ENCODE data around the gene PTPN14.
A peak's percentile ranks its signal among the peaks of the same experiment; 100 is the strongest.

PTPN14 gene

DNA sequence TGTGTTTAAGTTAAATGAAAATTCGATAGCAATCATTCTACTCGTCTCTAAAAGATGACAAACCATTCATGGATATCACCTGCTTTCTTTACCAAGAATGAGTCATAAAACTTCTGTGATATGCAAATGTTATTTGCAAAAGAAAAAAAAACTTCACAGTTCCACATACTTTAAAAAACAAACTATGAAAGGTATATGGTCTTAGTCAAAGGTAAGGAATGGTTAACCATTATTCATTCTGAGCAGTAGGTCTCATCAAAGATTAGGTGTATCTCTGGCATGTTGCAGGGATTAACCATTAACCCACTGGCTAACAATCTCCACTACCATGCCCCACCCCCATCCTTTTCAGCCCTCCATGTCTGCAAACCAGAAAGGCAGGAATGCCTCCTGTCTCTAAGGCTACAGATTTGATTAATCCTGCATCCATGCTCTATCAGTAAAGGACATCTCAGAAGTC, 44.4 kb downstream of the PTPN14 start:
- Histone ChIP-seq H2BK120ac (ENCODE audit: insufficient read depth, low read length, poor library complexity) (no peak overlapping the region), H4K12ac (ENCODE audit: low read depth, low read length) (no peak overlapping the region), H3K9me3 (ENCODE audit: insufficient read depth, low read depth, low read length) (no peaks in the 10 kb centered on the region), H2AK5ac (ENCODE audit: low read length) (no peak overlapping the region), H2BK12ac (ENCODE audit: low read length) (no peak overlapping the region), H3K36me3 (ENCODE audit: control insufficient read depth in 1 of 2, insufficient read depth in 2 of 2, low read length in 2 of 2) (no peaks in the 10 kb centered on the region), H3K4me1 (ENCODE audit: control insufficient read depth in 1 of 2, insufficient read depth in 2 of 2, low read length in 2 of 2) (peaks cover 0 to 5% of the 10 kb centered on the region in 2 experiments), H3K14ac (ENCODE audit: low read length) (no peak overlapping the region), H4K8ac (ENCODE audit: low read depth, low read length) (no peak overlapping the region), H2AFZ (ENCODE audit: insufficient read depth, low read length, poor library complexity) (no peak overlapping the region), H3K4me2 (ENCODE audit: low read length) (no peak overlapping the region), H3K18ac (ENCODE audit: low read length) (no peak overlapping the region), H3K79me1 (ENCODE audit: low read length) (no peaks in the 10 kb centered on the region), H3K23ac (ENCODE audit: low read length) (no peak overlapping the region), H3K27me3 (ENCODE audit: insufficient read depth, low read length) (no peaks in the 10 kb centered on the region), H2BK5ac (ENCODE audit: low read depth, low read length, poor library complexity) (no peak overlapping the region), H3K9ac (ENCODE audit: low read length) (no peak overlapping the region), H4K91ac (ENCODE audit: low read depth, low read length) (no peak overlapping the region), H3K4ac (ENCODE audit: low read depth, low read length) (no peak overlapping the region), H3K27ac (ENCODE audit: low read depth, low read length) (no peak overlapping the region), H3K4me3 (ENCODE audit: low read depth, low read length) (no peak overlapping the region), H3K79me2 (ENCODE audit: control insufficient read depth, insufficient read depth, low read length, poor library complexity) (peaks cover 7% of the 10 kb centered on the region)
- peak; percentile 8 to 79 for DNase-seq
- no CpG with 5 or more reads among the region's 2 CpGs for WGBS (ENCODE audit: extremely low coverage, insufficient coverage, insufficient read length)

DNA sequence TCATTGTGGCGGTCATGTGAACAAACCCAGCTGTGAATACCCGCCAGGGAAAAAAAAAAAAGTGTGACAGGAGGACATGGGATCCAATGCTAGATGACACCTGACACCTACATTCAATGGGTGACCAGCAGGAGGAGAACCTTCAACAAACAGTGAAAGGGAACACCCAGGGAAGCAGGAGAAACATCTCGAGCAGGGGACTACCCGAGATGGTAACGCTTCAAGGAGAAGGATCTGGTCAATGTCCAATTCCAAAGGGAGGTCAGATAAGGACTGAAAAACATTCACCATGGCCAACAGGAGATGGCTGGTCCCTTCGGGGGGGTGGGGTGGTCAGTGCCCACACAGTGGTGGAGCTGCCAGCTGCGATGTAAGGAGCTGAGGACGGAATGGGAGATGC, 46.3 kb downstream of the PTPN14 start:
- no peak overlapping the region for H2AK5ac ChIP-seq (ENCODE audit: low read length)
- no peaks in the 10 kb centered on the region for H3K79me1 ChIP-seq (ENCODE audit: low read length)
- H3K4me2 ChIP-seq (ENCODE audit: low read length): no peak overlapping the region
- H2BK5ac ChIP-seq (ENCODE audit: low read depth, low read length, poor library complexity): no peak overlapping the region
- no peak overlapping the region for H3K4me3 ChIP-seq (ENCODE audit: low read depth, low read length)
- no peaks in the 10 kb centered on the region for H3K27me3 ChIP-seq (ENCODE audit: insufficient read depth, low read length)
- no peaks in the 10 kb centered on the region for H3K36me3 ChIP-seq (ENCODE audit: control insufficient read depth in 1 of 2, insufficient read depth in 2 of 2, low read length in 2 of 2)
- no peak overlapping the region for H3K14ac ChIP-seq (ENCODE audit: low read length)
- H2BK12ac ChIP-seq (ENCODE audit: low read length): no peak overlapping the region
- no peak overlapping the region for H4K12ac ChIP-seq (ENCODE audit: low read depth, low read length)
- no peak overlapping the region for H2AFZ ChIP-seq (ENCODE audit: insufficient read depth, low read length, poor library complexity)
- no peak overlapping the region for H4K8ac ChIP-seq (ENCODE audit: low read depth, low read length)
- H4K91ac ChIP-seq (ENCODE audit: low read depth, low read length): no peak overlapping the region
- DNase-seq: peak in 1 of 2 donors; percentile 22
- no peak overlapping the region for H3K9ac ChIP-seq (ENCODE audit: low read length)
- no CpG with 5 or more reads among the region's 8 CpGs for WGBS (ENCODE audit: extremely low coverage, insufficient coverage, insufficient read length)
- H3K27ac ChIP-seq (ENCODE audit: low read depth, low read length): no peak overlapping the region
- no peak overlapping the region for H3K23ac ChIP-seq (ENCODE audit: low read length)
- peaks cover 0 to 8% of the 10 kb centered on the region in 2 experiments for H3K4me1 ChIP-seq (ENCODE audit: control insufficient read depth in 1 of 2, insufficient read depth in 2 of 2, low read length in 2 of 2)
- H3K9me3 ChIP-seq (ENCODE audit: insufficient read depth, low read depth, low read length): no peaks in the 10 kb centered on the region
- no peak overlapping the region for H2BK120ac ChIP-seq (ENCODE audit: insufficient read depth, low read length, poor library complexity)
- peak overlapping the region; percentile 3 for H3K4ac ChIP-seq (ENCODE audit: low read depth, low read length)
- H3K18ac ChIP-seq (ENCODE audit: low read length): no peak overlapping the region
- peaks cover 4% of the 10 kb centered on the region for H3K79me2 ChIP-seq (ENCODE audit: control insufficient read depth, insufficient read depth, low read length, poor library complexity)

DNA sequence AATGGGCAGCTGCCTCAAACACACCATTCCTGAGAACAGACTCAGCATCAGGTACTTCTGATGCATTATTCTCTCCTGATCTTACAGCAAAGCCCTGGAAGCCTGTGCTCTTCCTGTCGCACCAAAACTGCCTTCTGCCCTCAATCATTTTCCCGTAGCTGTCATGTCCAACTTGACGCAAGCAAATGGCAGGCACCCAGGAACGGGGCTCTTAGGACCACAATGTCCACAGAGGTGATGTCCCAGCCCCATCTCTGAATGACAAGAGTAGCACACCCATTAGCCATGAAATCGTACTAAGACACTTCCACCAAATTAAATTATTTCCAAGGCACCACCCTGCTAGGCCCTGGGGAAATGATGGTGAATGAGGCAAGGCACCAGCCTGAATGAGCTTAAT, 47.1 kb downstream of the PTPN14 start:
- H3K79me1 ChIP-seq (ENCODE audit: low read length): peaks cover 2% of the 10 kb centered on the region
- H3K79me2 ChIP-seq (ENCODE audit: control insufficient read depth, insufficient read depth, low read length, poor library complexity): peaks cover 4% of the 10 kb centered on the region
- H2BK5ac ChIP-seq (ENCODE audit: low read depth, low read length, poor library complexity): no peak overlapping the region
- no peak overlapping the region for H4K12ac ChIP-seq (ENCODE audit: low read depth, low read length)
- no peak overlapping the region for H3K4me3 ChIP-seq (ENCODE audit: low read depth, low read length)
- H3K14ac ChIP-seq (ENCODE audit: low read length): no peak overlapping the region
- H3K27me3 ChIP-seq (ENCODE audit: insufficient read depth, low read length): no peaks in the 10 kb centered on the region
- H2AK5ac ChIP-seq (ENCODE audit: low read length): no peak overlapping the region
- WGBS (ENCODE audit: extremely low coverage, insufficient coverage, insufficient read length): no CpG with 5 or more reads among the region's 5 CpGs
- no peaks in the 10 kb centered on the region for H3K9me3 ChIP-seq (ENCODE audit: insufficient read depth, low read depth, low read length)
- H3K23ac ChIP-seq (ENCODE audit: low read length): peak overlapping the region; percentile 61
- H3K4ac ChIP-seq (ENCODE audit: low read depth, low read length): peak overlapping the region; percentile 56
- no peak for DNase-seq
- no peak overlapping the region for H3K18ac ChIP-seq (ENCODE audit: low read length)
- no peak overlapping the region for H4K8ac ChIP-seq (ENCODE audit: low read depth, low read length)
- H3K4me2 ChIP-seq (ENCODE audit: low read length): no peak overlapping the region
- peaks cover 0 to 8% of the 10 kb centered on the region in 2 experiments for H3K4me1 ChIP-seq (ENCODE audit: control insufficient read depth in 1 of 2, insufficient read depth in 2 of 2, low read length in 2 of 2)
- no peak overlapping the region for H4K91ac ChIP-seq (ENCODE audit: low read depth, low read length)
- no peaks in the 10 kb centered on the region for H3K36me3 ChIP-seq (ENCODE audit: control insufficient read depth in 1 of 2, insufficient read depth in 2 of 2, low read length in 2 of 2)
- H3K27ac ChIP-seq (ENCODE audit: low read depth, low read length): no peak overlapping the region
- H3K9ac ChIP-seq (ENCODE audit: low read length): peak overlapping the region; percentile 4
- H2BK120ac ChIP-seq (ENCODE audit: insufficient read depth, low read length, poor library complexity): no peak overlapping the region
- H2AFZ ChIP-seq (ENCODE audit: insufficient read depth, low read length, poor library complexity): no peak overlapping the region
- no peak overlapping the region for H2BK12ac ChIP-seq (ENCODE audit: low read length)

DNA sequence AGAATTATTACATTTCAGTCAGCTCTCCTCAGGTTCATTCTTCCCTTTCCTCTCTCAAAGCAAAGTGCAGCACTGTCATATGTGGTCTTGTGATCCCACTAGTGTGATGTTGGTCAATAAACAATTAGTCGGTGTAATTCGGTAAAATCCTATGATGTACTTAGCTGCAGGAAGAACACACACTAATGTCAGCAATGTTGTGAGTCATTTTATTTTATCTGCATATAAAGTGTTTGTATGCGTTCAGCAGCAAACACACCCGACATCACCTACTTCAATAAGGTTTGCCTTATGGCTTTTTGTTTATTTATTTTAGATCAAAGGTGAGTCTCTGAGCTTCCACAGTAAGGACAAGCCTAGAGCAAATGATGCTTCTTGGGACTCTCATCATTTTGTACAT, 47.8 kb downstream of the PTPN14 start:
- Histone ChIP-seq H3K27me3 (ENCODE audit: insufficient read depth, low read length) (no peaks in the 10 kb centered on the region), H4K12ac (ENCODE audit: low read depth, low read length) (no peak overlapping the region), H2BK5ac (ENCODE audit: low read depth, low read length, poor library complexity) (no peak overlapping the region)

More for the DNA sequence above, 47.8 kb downstream of the PTPN14 start:
- peaks cover 9% of the 10 kb centered on the region for H3K79me2 ChIP-seq (ENCODE audit: control insufficient read depth, insufficient read depth, low read length, poor library complexity)
- H4K91ac ChIP-seq (ENCODE audit: low read depth, low read length): no peak overlapping the region
- no peak overlapping the region for H4K8ac ChIP-seq (ENCODE audit: low read depth, low read length)
- peaks cover 2% of the 10 kb centered on the region for H3K79me1 ChIP-seq (ENCODE audit: low read length)
- H3K23ac ChIP-seq (ENCODE audit: low read length): no peak overlapping the region
- no peak overlapping the region for H2AFZ ChIP-seq (ENCODE audit: insufficient read depth, low read length, poor library complexity)
- H3K4me3 ChIP-seq (ENCODE audit: low read depth, low read length): no peak overlapping the region
- no peak overlapping the region for H2AK5ac ChIP-seq (ENCODE audit: low read length)
- no peak overlapping the region for H2BK120ac ChIP-seq (ENCODE audit: insufficient read depth, low read length, poor library complexity)
- no peak overlapping the region for H3K18ac ChIP-seq (ENCODE audit: low read length)
- WGBS (ENCODE audit: extremely low coverage, insufficient coverage, insufficient read length): no CpG with 5 or more reads among the region's 4 CpGs
- H3K9me3 ChIP-seq (ENCODE audit: insufficient read depth, low read depth, low read length): no peaks in the 10 kb centered on the region
- H3K4me1 ChIP-seq (ENCODE audit: control insufficient read depth in 1 of 2, insufficient read depth in 2 of 2, low read length in 2 of 2): peaks cover 0 to 8% of the 10 kb centered on the region in 2 experiments
- H3K27ac ChIP-seq (ENCODE audit: low read depth, low read length): no peak overlapping the region
- H3K14ac ChIP-seq (ENCODE audit: low read length): no peak overlapping the region
- DNase-seq: no peak
- H3K4ac ChIP-seq (ENCODE audit: low read depth, low read length): peak overlapping the region; percentile 56
- H3K9ac ChIP-seq (ENCODE audit: low read length): no peak overlapping the region
- H2BK12ac ChIP-seq (ENCODE audit: low read length): no peak overlapping the region
- H3K4me2 ChIP-seq (ENCODE audit: low read length): no peak overlapping the region
- no peaks in the 10 kb centered on the region for H3K36me3 ChIP-seq (ENCODE audit: control insufficient read depth in 1 of 2, insufficient read depth in 2 of 2, low read length in 2 of 2)
